Measurements from ENCODE around the gene EIF3F.

The EIF3F gene

DNA sequence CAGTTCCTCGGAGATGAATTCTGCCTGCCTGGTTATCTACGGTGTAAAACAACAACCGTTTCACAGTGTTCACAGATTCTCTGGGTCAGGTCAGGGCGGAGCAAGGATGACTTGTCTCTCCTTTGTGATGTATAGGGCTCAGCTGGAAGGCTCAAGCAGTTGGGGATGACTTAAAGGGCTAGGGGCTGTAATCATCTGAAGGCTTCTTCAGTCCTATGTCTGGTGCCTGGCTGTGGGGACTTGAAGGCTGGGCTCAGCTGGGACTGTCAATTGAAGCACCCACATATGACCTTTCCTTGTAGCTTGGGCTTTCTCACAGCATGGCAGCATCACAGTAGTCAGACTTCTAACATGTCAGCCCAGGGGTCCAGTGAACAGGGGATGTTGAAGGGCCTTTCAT is 29.3 kb downstream of the EIF3F start:
- no peak overlapping the region for H3K27ac ChIP-seq
- no peak for TF ChIP-seq CTCF (conservative IDR thresholded peaks at IDR 0.05)

DNA sequence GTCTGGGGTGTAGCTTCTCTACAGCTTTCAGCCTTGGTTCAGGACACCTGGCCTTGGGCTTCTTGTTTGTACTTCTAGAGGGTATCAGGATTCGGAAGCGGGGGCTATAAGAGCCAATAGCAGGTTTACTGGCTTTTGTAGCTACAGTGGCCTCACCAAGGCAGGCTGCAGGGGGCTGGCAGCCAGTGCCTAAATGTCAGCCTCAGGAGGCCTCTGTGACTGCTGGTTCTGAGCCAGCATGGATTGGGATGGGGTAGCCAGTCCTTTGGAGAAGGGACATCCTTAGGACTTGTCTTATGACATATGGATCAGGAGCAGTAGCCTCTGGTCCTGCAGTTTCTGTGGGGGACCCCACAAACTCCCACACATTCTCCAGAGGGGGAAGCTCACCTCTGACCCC is 29.9 kb downstream of the EIF3F start:
- no peak for TF ChIP-seq CTCF (conservative IDR thresholded peaks at IDR 0.05)
- no peak overlapping the region for H3K27ac ChIP-seq

GRCh38 chr11:8017894-8018483 is 30.9 kb downstream of the EIF3F start:
- H3K27ac ChIP-seq: peak overlapping the region; percentile 45
- TF ChIP-seq CTCF (conservative IDR thresholded peaks at IDR 0.05): no peak

DNA sequence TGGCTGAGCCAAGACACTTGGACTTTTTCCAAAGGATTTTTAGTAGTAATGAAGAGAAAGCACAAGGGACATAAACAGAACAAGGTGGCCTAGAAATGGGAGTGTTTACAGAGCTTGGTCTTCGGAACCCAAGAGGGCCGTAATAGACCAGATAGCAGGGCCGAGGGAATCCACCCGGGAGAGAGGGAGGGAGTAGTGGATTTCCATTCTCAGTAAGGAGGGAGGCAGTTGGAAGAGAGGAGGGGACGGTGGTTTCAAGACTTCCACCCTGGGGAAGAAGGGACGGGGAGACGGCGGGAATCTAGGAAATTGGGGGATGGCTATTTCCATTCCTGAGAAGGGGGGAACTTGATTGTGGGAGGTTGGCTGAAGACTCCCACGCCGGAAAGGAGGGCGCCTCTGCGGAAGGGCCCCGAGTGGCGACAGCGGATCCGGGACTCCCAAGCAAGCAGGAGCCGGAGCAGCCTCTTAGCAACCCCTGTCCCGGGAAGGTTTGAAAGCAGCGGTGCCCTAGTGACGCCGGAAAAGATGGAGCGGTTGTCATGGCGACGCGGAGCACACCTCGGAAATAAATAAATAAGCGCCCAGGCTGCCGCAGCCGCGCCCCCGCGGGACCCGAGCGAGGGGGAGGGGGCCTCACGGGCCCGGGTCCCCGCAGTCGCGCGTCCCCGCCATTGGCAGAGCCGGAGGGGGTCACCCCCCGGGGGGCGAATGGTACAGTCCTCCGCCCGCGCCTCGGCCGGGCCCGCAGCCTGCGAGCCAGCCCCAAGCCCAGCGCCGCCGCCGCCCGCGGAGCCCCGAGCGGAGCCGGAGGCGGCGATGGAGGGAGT is 31.6 kb downstream of the EIF3F start:
- no peak for TF ChIP-seq CTCF (conservative IDR thresholded peaks at IDR 0.05)
- H3K27ac ChIP-seq: peak overlapping the region; percentile 45

- H3K27ac ChIP-seq: peak overlapping the region; percentile 45
- TF ChIP-seq CTCF (conservative IDR thresholded peaks at IDR 0.05): no peak
These were observed 32.4 kb downstream of the EIF3F start for GRCh38 chr11:8019314-8020243.

GRCh38 chr11:8020244-8020597 is 33.1 kb downstream of the EIF3F start:
- no peak for TF ChIP-seq CTCF (conservative IDR thresholded peaks at IDR 0.05)
- H3K27ac ChIP-seq: no peak overlapping the region

- no peak for TF ChIP-seq CTCF (conservative IDR thresholded peaks at IDR 0.05)
- no peak overlapping the region for H3K27ac ChIP-seq
These were observed 34.8 kb downstream of the EIF3F start for GRCh38 chr11:8021920-8022319.

All from VCaP (cell line).